RKO (cell line): Measurements from ENCODE around the gene ABTB2.
A peak's percentile ranks its signal among the peaks of the same experiment; 100 is the strongest.

ENCODE experiments used
- DNase-seq: peaks from one replicate; pipeline ENCODE4 v3.0.0-alpha.2; 2016; ENCODE audit warnings: low spot score

The ABTB2 gene

GRCh38 chr11:34284811-34285481 is 72.9 kb downstream of the ABTB2 start:
- DNase-seq = no peak

- DNase-seq = no peak
Measured at GRCh38 chr11:34284156-34284555, 73.7 kb downstream of the ABTB2 start.

- no peak for DNase-seq
Measured at GRCh38 chr11:34280945-34281872, 76.6 kb downstream of the ABTB2 start.

- no peak for DNase-seq
Measured at GRCh38 chr11:34278693-34279297, 79.0 kb downstream of the ABTB2 start.

GRCh38 chr11:34278175-34278574 is 79.6 kb downstream of the ABTB2 start:
- no peak for DNase-seq

- no peak for DNase-seq
Measured at GRCh38 chr11:34277171-34277570, 80.6 kb downstream of the ABTB2 start.

GRCh38 chr11:34276352-34276864 is 81.4 kb downstream of the ABTB2 start:
- no peak for DNase-seq

- DNase-seq = no peak
Measured at GRCh38 chr11:34275486-34275885, 82.3 kb downstream of the ABTB2 start.

- no peak for DNase-seq
Measured at GRCh38 chr11:34274712-34275398, 83.0 kb downstream of the ABTB2 start.

GRCh38 chr11:34273099-34273498 is 84.7 kb downstream of the ABTB2 start:
- no peak for DNase-seq

GRCh38 chr11:34271727-34272126 is 86.1 kb downstream of the ABTB2 start:
- no peak for DNase-seq

- DNase-seq = no peak
Measured at GRCh38 chr11:34270711-34271110, 87.1 kb downstream of the ABTB2 start.

- no peak for DNase-seq
Measured at GRCh38 chr11:34269694-34270245, 88.0 kb downstream of the ABTB2 start.

- DNase-seq = no peak
Measured at GRCh38 chr11:34268906-34269430, 88.8 kb downstream of the ABTB2 start.

GRCh38 chr11:34267417-34267816 is 90.4 kb downstream of the ABTB2 start:
- DNase-seq = no peak

GRCh38 chr11:34267013-34267412 is 90.8 kb downstream of the ABTB2 start:
- no peak for DNase-seq

GRCh38 chr11:34266090-34266912 is 91.5 kb downstream of the ABTB2 start:
- no peak for DNase-seq

GRCh38 chr11:34264303-34265110 is 93.3 kb downstream of the ABTB2 start:
- DNase-seq = no peak

GRCh38 chr11:34263441-34264091 is 94.2 kb downstream of the ABTB2 start:
- peak; percentile 16 for DNase-seq
